OCI-LY1 (cell line): ENCODE results near the gene USH2A.
"Not testable (repeated sequence)": the region's sequence is repeated elsewhere in the genome, so short reads cannot be mapped to it uniquely, and the experiment has no call there.

Experiments used
- EZH2 ChIP-seq: fragments of 200-600 bp; sonication (generic), shearing (Covaris generic); IDR thresholded peaks from 2 replicates; pipeline ENCODE4 v1.8.0; 2017; ENCODE audit warnings: borderline replicate concordance, mixed run types, mild to moderate bottlenecking, antibody characterized with exemption, low read length, moderate library complexity, mixed read lengths
- TF ChIP-seq, protein P1 (sequence below): fragments of 200-600 bp; sonication (generic), shearing (Covaris generic); IDR thresholded peaks from 2 replicates; pipeline ENCODE4 v1.5.1; 2017; ENCODE audit warnings: mild to moderate bottlenecking, antibody characterized with exemption, low read length, moderate library complexity, mixed read lengths

- TF ChIP-seq, protein P1, sequence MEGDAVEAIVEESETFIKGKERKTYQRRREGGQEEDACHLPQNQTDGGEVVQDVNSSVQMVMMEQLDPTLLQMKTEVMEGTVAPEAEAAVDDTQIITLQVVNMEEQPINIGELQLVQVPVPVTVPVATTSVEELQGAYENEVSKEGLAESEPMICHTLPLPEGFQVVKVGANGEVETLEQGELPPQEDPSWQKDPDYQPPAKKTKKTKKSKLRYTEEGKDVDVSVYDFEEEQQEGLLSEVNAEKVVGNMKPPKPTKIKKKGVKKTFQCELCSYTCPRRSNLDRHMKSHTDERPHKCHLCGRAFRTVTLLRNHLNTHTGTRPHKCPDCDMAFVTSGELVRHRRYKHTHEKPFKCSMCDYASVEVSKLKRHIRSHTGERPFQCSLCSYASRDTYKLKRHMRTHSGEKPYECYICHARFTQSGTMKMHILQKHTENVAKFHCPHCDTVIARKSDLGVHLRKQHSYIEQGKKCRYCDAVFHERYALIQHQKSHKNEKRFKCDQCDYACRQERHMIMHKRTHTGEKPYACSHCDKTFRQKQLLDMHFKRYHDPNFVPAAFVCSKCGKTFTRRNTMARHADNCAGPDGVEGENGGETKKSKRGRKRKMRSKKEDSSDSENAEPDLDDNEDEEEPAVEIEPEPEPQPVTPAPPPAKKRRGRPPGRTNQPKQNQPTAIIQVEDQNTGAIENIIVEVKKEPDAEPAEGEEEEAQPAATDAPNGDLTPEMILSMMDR: not testable (repeated sequence)
- not testable (repeated sequence) for TF ChIP-seq EZH2
Measured at GRCh38 chr1:216340542-216340941, 82.7 kb downstream of the USH2A start.
